Esophagus squamous epithelium (tissue), 4 donors: ENCODE results near the gene CCNJL.

ENCODE experiments used
- CTCF ChIP-seq, 6 experiments: fragments of 450-650 bp in 4 of 6; fragments of 200-600 bp in 2 of 6; sonication (generic) in 2 of 6; IDR thresholded peaks; one replicate each; pipeline ENCODE4 v1.5.1; 2016 to 2019; ENCODE audit warnings: antibody characterized with exemption in 6 of 6, mild to moderate bottlenecking in 4 of 6, moderate library complexity in 4 of 6
- POLR2A ChIP-seq, 4 donors: fragments of 450-650 bp; IDR thresholded peaks; one replicate each; pipeline ENCODE4 v1.6.1; 2017; ENCODE audit warnings: antibody characterized with exemption in 4 of 4, mild to moderate bottlenecking in 4 of 4, moderate library complexity in 3 of 4

GRCh38 chr5:160270704-160271103 lies 41.7 kb downstream of the CCNJL start:
- TF ChIP-seq CTCF (IDR thresholded peaks at IDR 0.05), result no peak
- no peak for TF ChIP-seq POLR2A (IDR thresholded peaks at IDR 0.05)
